Ascending aorta (tissue), 2 donors: ENCODE data around the gene ACSM5. TPM values are rescaled to one million over a fixed set of nuclear protein-coding genes. Genes with fewer than 3 reads are reported as not detected.
"Not testable (repeated sequence)": the region's sequence is repeated elsewhere in the genome, so short reads cannot be mapped to it uniquely, and the experiment has no call there.

Experiments used
- DNase-seq, 2 donors: peaks; one replicate each; pipeline ENCODE4 v3.0.0-alpha.2; 2019; ENCODE audit warnings: low spot score in 2 of 2
- H3K27ac ChIP-seq, 2 donors: fragments of 200-600 bp; sonication (generic); one replicate each; pipeline ENCODE4 v1.5.1; 2016 to 2017; ENCODE audit warnings: mild to moderate bottlenecking in 1 of 2
- H3K27me3 ChIP-seq: fragments of 200-600 bp; sonication (generic); one replicate; pipeline ENCODE4 v1.5.1; 2017
- H3K36me3 ChIP-seq, 2 donors: fragments of 200-600 bp; sonication (generic); one replicate each; pipeline ENCODE4 v1.5.1; 2016
- H3K4me1 ChIP-seq, 2 donors: fragments of 200-600 bp; sonication (generic); one replicate each; pipeline ENCODE4 v1.5.1; 2016 to 2017; ENCODE audit warnings: mild to moderate bottlenecking in 1 of 2
- H3K4me3 ChIP-seq, 2 donors: fragments of 200-600 bp; sonication (generic); one replicate each; pipeline ENCODE4 v1.5.1; 2016 to 2017; ENCODE audit warnings: mild to moderate bottlenecking in 1 of 2
- H3K9me3 ChIP-seq, 2 donors: fragments of 200-600 bp; sonication (generic); one replicate each; pipeline ENCODE4 v1.5.1; 2016
- intact Hi-C: fragments of 100-400 bp; cut with DNase I; formaldehyde crosslinking; loops from one replicate; pipeline ENCODE4 v1.15.1; 2023
- total RNA-seq: library from RNA; depleted of rRNA; stranded (reverse); fragments of >200 nt; gene quantifications from one replicate; pipeline ENCODE4 v1.1.0, GENCODE V29; 2016
- TF ChIP-seq, protein P1 (sequence below), 3 experiments: fragments of 200-600 bp in 2 of 3; fragments of 450-650 bp in 1 of 3; sonication (generic) in 2 of 3; IDR thresholded peaks; one replicate each; pipeline ENCODE4 v1.5.1; 2016 to 2019; ENCODE audit warnings: antibody characterized with exemption in 3 of 3, mild to moderate bottlenecking in 1 of 3, moderate library complexity in 1 of 3

ACSM5 gene
- total RNA-seq, 1 donor from 2014 or later, result not detected

DNA sequence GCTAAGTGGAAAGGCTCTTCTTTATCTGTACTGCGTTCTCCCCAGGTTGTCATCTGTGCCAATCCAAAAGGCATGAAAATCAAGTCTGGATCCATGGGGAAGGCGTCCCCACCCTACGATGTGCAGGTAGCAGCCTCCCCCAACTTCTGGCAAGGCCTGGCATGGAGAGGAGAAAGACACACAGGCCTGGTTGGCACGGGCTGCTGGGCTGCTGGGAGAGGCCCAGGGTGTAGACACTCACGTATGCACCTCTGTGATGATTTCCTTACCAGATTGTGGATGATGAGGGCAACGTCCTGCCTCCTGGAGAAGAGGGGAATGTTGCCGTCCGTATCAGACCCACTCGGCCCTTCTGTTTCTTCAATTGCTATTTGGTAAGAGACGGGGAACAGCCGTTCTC is 21.6 kb downstream of the ACSM5 start:
- intact Hi-C loops, result no loop called here

DNA sequence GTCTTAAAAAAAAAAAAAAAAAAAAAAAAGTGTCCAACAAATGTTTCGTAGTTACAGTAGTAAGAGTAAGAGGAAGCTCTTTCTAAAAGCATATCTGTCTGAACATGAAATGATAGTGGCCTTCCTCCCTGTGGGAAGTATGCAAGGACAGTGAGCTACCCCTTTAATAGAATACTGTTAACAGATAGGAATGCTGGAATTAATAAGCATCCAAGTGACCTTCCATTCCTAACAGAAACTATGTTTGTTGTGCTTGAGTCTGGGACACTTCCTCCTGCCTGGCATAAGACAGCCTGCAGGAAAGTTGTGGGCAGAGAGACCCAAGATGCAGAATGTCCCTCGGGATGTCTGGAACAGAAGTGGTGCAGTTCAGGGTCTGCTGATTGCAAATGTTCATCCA is 29.6 kb downstream of the ACSM5 start:
- H3K4me3 ChIP-seq, intact Hi-C loops, DNase-seq, H3K36me3 ChIP-seq, H3K9me3 ChIP-seq, H3K27me3 ChIP-seq, H3K27ac ChIP-seq, H3K4me1 ChIP-seq: not testable (repeated sequence)

More for the DNA sequence above, 21.6 kb downstream of the ACSM5 start:
- Histone ChIP-seq H3K27me3 (no peaks in the 10 kb centered on the region), H3K36me3 (no peaks in the 10 kb centered on the region), H3K4me3 (no peak overlapping the region), H3K9me3 (no peaks in the 10 kb centered on the region), H3K27ac (no peak overlapping the region), H3K4me1 (no peaks in the 10 kb centered on the region)
- TF ChIP-seq, protein P1, sequence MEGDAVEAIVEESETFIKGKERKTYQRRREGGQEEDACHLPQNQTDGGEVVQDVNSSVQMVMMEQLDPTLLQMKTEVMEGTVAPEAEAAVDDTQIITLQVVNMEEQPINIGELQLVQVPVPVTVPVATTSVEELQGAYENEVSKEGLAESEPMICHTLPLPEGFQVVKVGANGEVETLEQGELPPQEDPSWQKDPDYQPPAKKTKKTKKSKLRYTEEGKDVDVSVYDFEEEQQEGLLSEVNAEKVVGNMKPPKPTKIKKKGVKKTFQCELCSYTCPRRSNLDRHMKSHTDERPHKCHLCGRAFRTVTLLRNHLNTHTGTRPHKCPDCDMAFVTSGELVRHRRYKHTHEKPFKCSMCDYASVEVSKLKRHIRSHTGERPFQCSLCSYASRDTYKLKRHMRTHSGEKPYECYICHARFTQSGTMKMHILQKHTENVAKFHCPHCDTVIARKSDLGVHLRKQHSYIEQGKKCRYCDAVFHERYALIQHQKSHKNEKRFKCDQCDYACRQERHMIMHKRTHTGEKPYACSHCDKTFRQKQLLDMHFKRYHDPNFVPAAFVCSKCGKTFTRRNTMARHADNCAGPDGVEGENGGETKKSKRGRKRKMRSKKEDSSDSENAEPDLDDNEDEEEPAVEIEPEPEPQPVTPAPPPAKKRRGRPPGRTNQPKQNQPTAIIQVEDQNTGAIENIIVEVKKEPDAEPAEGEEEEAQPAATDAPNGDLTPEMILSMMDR (IDR thresholded peaks at IDR 0.05), result no peak
- no peak for DNase-seq

DNA sequence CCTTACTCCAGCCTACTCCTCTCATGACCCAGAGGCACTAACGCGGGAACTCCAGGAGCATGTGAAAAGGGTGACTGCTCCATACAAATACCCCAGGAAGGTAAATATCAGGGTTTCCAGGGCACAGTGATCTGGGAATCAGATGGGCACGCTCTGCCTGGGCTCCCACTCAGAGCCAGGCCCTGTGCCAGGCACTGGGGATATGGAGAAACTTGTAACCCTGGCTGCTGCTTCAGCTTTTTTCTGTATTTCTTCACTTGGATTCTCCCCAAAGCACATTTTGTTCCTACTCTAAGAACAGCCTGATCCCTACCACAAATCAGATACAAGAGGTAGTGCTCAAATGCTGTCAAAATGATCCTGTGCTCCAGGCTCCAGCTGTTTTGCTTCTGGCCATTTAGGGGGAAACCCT is 30.5 kb downstream of the ACSM5 start:
- peak; percentile 21 to 79 for DNase-seq
- H3K9me3 ChIP-seq, intact Hi-C loops, H3K36me3 ChIP-seq, H3K4me3 ChIP-seq, H3K27me3 ChIP-seq, H3K4me1 ChIP-seq: not testable (repeated sequence)
- peak overlapping the region; percentile 63 to 64 for H3K27ac ChIP-seq

DNA sequence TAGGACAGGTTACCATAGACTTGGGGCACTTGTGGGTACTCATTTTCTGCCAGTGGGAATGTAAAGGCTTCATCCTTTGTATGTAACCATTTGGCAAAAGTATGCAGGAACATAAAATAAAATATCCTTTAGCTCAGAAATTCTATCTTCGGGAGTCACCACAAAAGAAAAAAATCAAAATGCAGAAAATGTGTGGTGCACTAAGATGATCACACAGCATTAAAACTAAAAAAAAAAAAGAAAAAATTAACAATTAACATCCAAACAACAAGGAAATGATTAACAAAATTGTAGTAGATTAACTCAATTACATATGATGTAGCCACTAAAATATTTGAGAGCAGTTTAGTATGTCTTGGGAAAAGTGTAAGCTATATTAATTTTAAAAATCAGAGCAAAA is 31.4 kb downstream of the ACSM5 start:
- H3K36me3 ChIP-seq, H3K4me3 ChIP-seq, H3K9me3 ChIP-seq, DNase-seq, intact Hi-C loops, H3K27me3 ChIP-seq, H3K4me1 ChIP-seq: not testable (repeated sequence)
- H3K27ac ChIP-seq, result peak overlapping the region; percentile 80 to 87

DNA sequence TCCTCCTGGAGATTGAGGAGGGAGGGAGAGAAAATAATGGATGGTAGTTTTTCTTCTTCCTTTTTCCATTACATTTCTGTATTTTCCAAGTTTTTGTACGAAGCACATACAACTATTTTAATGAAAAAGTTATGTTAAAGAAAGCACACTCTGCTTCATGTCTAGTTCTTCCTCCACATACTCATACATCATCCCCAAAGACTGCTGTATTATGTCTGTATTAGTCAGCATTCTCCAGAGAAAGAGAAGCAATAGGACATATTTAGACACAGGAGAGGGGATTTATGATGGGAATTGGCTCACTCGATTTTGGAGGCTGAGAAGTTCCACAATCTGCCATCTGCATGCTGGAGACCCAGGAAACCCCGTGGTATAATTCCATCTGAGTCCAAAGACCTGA is 31.9 kb downstream of the ACSM5 start:
- intact Hi-C loops, result no loop called here
- Histone ChIP-seq H3K36me3 (no peaks in the 10 kb centered on the region), H3K27me3 (no peaks in the 10 kb centered on the region), H3K4me3 (no peak overlapping the region), H3K27ac (peak overlapping the region in 1 of 2 donors; percentile 87), H3K4me1 (peaks cover 0 to 4% of the 10 kb centered on the region in 2 donors), H3K9me3 (no peaks in the 10 kb centered on the region)
- no peak for DNase-seq
- TF ChIP-seq, protein P1 (IDR thresholded peaks at IDR 0.05), result no peak

DNA sequence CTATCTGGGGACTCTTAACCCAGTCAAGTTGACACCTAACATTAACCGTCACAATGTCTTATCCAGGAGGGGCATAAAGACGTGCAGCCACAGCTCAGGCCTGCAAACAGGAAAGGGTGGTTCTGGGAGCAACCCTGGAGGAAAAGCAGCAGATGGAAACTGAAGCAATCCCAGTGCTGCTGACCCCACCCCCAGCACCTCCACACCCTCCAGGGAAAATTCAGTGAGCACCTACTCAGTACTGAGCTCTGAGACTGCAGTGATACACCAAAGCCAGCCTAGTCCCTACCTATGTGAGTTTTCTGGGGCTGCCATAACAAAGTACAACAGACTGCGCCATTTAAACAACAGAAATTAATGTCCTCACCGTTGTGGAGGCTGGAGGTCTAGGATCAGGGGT is 32.5 kb downstream of the ACSM5 start:
- H3K27ac ChIP-seq, H3K4me3 ChIP-seq, H3K9me3 ChIP-seq, H3K27me3 ChIP-seq, intact Hi-C loops, DNase-seq, H3K36me3 ChIP-seq, H3K4me1 ChIP-seq: not testable (repeated sequence)

DNA sequence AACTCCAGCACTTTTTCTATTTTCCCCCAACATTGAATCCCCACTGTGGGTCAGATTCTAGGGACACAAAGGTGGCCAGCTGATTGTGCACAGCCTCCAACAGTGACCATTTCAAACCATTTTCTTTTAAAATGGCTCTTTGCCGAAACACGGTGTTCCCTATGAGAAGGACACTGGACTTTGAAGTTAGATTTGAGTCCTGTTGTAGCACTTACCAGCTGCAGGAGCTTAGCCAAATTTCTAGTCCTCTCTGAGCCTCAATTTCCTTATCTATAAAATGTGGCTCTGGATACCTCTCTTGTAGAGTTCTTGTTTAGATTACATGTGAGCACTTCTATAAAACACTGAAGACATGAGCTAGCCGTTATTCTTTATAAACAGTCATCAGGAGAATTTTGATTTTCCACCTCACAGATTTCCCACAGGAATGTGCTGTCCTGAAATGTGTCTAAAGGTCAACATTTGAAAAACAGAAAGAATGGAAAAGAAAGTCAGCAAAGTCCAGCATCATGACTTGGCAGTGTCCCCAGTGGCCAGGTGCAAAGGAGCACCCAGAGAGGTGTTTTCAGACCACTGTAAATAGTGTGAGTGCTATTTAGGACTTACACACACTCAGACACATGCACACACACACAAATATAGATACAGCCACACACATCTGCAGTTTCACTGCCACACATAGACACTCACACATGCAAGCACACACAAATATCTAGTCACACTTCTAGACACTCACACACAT is 37.5 kb downstream of the ACSM5 start:
- H3K9me3 ChIP-seq, H3K36me3 ChIP-seq, H3K4me3 ChIP-seq, H3K27ac ChIP-seq, H3K4me1 ChIP-seq, intact Hi-C loops, DNase-seq, H3K27me3 ChIP-seq: not testable (repeated sequence)

DNA sequence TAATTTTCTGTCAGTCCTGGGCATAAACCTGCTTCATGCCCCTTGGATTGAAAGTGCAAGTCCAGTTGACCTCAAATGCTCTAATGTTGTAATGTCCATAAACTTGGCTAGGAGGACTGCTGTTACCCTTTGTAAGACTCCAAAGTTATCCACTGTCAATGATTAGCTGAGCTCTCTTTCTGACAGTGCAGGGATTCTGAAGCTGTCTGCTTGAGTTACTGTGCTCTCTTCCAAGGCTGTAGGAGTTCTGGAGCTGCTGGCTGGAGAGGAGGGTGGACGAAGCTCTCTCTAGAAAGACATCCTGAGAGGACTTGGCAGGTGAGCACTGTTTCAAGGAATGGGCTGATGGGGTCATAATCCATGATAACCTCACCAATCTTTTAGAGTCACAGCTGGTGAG is 42.0 kb downstream of the ACSM5 start, which contains the start of gene ACSM2A:
Gene ACSM2A (plus strand): TSS at position 158 of the 400 bp plus-strand sequence. CDS start 8,594 bp downstream, outside the sequence.
- DNase-seq, H3K9me3 ChIP-seq, H3K36me3 ChIP-seq, H3K27ac ChIP-seq, H3K27me3 ChIP-seq, intact Hi-C loops, H3K4me1 ChIP-seq, H3K4me3 ChIP-seq: not testable (repeated sequence)

DNA sequence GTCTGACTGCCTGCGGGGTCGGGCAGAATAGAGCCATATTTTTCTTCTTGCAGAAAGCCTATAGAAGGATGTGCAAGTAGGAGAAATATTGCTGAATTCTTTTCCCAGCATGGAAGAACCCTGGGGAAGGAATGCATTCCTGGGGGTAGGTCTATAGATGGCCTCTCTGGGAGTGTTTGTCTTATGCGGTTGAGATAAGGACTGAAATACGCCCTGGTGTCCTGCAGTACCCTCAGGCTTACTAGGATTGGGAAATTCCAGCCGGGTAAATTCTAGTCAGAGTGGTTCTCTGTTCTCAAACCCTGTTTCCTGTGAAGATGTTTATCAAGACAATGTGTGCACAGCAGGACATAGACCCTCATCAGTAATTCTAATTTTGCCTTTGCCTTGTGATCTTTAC is 44.3 kb downstream of the ACSM5 start:
- H3K36me3 ChIP-seq, H3K27me3 ChIP-seq, H3K4me1 ChIP-seq, intact Hi-C loops, H3K27ac ChIP-seq, H3K9me3 ChIP-seq, DNase-seq, H3K4me3 ChIP-seq: not testable (repeated sequence)

DNA sequence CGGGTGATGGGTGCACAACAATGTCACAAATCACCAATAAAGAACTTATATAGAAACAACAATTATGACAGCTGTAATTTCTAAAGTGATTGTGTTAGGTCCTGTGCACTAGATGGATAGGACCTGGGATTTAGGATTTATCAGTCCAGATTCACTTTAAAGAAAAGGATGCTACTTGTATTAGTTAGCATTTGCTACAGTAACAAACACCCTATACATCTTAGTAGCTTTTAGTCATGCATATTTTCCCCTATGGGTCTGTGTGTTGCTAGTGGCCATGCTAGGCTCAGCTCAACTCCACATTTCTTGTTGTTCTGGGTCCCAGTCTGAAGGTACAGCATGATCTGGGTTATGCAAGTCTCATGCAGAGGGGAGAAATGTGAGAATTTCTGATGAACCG is 49.9 kb downstream of the ACSM5 start:
- H3K27me3 ChIP-seq, H3K4me3 ChIP-seq, H3K4me1 ChIP-seq, DNase-seq, intact Hi-C loops, H3K36me3 ChIP-seq, H3K9me3 ChIP-seq, H3K27ac ChIP-seq: not testable (repeated sequence)

DNA sequence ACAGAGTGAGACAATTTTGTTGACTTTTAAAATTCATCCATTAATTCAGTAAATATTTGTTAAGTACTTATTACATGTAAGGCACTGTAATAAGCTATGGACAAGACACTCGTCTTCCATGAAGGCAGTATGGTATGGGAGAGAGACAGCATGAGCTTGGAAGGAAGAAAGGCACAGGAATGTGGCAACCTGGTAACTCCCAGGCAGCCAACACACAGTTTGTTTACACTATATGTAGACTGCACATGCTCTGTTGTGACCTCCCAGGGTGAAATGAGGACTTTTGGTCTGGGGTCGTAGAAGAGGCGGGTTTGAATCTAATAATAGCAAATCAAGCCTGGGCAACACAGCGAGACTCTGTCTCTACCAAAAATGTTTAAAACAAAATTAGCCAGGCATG is 51.0 kb downstream of the ACSM5 start:
- H3K27ac ChIP-seq, H3K4me1 ChIP-seq, H3K36me3 ChIP-seq, H3K9me3 ChIP-seq, DNase-seq, H3K4me3 ChIP-seq, intact Hi-C loops, H3K27me3 ChIP-seq: not testable (repeated sequence)

DNA sequence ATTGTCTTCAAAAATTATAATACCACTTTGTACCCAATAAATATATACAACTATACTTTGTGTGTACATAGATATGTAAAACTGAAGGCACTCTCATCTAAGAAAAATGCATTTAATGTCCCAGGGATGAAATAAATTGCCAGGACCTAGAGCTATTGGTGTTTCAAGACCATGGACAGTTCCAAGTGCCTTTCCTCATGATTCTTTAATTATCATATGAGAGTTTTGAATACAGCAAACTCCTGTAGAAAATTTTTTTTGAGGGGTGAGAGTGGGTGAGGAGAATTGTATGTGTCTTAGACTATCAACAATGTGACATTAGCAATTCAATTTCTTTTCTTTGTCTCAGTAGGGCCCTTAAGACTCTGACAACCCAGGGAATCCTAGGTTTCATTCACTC is 59.6 kb downstream of the ACSM5 start:
- H3K4me1 ChIP-seq, DNase-seq, H3K27ac ChIP-seq: not testable (repeated sequence)

DNA sequence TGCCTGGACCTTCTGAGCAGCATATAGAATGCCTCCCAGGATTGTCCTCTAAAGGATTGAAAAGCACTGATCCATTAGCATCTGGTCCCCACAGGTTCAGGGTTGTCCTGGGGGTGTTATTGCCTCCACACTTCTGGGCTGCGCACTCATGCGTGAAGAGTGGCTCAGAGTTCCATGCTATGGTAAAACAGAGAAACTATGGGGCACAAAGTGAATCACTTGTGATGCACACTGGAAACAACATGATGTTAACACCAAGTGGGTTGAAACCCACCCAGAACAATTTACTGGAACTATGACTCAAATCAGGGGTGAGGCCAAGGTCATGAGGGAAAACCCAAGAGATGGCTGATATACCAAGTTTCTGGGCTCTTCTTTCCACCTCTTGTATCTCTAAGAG is 60.6 kb downstream of the ACSM5 start:
- intact Hi-C loops, H3K4me1 ChIP-seq, DNase-seq: not testable (repeated sequence)

More for the DNA sequence above, 59.6 kb downstream of the ACSM5 start:
- H3K36me3 ChIP-seq, H3K9me3 ChIP-seq, H3K4me3 ChIP-seq, intact Hi-C loops, H3K27me3 ChIP-seq: not testable (repeated sequence)

More for the DNA sequence above, 60.6 kb downstream of the ACSM5 start:
- H3K27ac ChIP-seq, H3K27me3 ChIP-seq, H3K9me3 ChIP-seq, H3K36me3 ChIP-seq, H3K4me3 ChIP-seq: not testable (repeated sequence)
